Testis (tissue), 3 donors: ENCODE results near the gene ADK. TPM values are rescaled to one million over a fixed set of nuclear protein-coding genes. Genes with fewer than 3 reads are reported as not detected.

Source experiments
- DNase-seq: peaks from one replicate; pipeline ENCODE4 v3.0.0-alpha.2; 2019
- H3K27ac ChIP-seq, 2 donors: fragments of 200-600 bp; sonication (generic); one replicate each; pipeline ENCODE4 v1.5.1; 2019
- H3K27me3 ChIP-seq: fragments of 200-600 bp; sonication (generic); one replicate; pipeline ENCODE4 v1.5.1; 2019
- H3K36me3 ChIP-seq: fragments of 200-600 bp; sonication (generic); one replicate; pipeline ENCODE4 v1.5.1; 2017; ENCODE audit warnings: low read depth; ENCODE audit errors: missing control alignments
- H3K4me1 ChIP-seq: fragments of 200-600 bp; sonication (generic); one replicate; pipeline ENCODE4 v1.5.1; 2019
- H3K4me3 ChIP-seq, 2 donors: fragments of 200-600 bp; sonication (generic); one replicate each; pipeline ENCODE4 v1.5.1; 2017 to 2019
- H3K9me3 ChIP-seq: fragments of 200-600 bp; sonication (generic); one replicate; pipeline ENCODE4 v1.5.1; 2017
- CTCF ChIP-seq, 3 experiments: fragments of 450-650 bp in 2 of 3; fragments of 200-600 bp in 1 of 3; sonication (generic) in 1 of 3; IDR thresholded peaks; one replicate each; pipeline ENCODE4 v1.5.1; 2016 to 2019; ENCODE audit warnings: antibody characterized with exemption in 3 of 3, mild to moderate bottlenecking in 2 of 3, moderate library complexity in 1 of 3
- POLR2A ChIP-seq: fragments of 450-650 bp; IDR thresholded peaks from one replicate; pipeline ENCODE4 v1.6.1; 2017; ENCODE audit warnings: antibody characterized with exemption, mild to moderate bottlenecking, moderate library complexity
- WGBS, 2 donors: methylation state at CpG; one replicate each; pipeline ENCODE4 v1.1.5; 2018; 5-methylcytosine and 5-hydroxymethylcytosine counted together
- intact Hi-C: fragments of 100-400 bp; cut with DNase I; formaldehyde crosslinking; loops from one replicate; pipeline ENCODE4 v1.15.1; 2023; ENCODE audit warnings: low total_unique reads
- polyA plus RNA-seq: library from polyadenylated mRNA; stranded (reverse); fragments of 350-450 nt; fragmentation: Illumina TruSeq; extraction: RNeasy Lipid Tissue Mini Kit (QIAGEN cat#74804); gene quantifications from one replicate; pipeline ENCODE4 v1.2.3, GENCODE V29; 2014; ENCODE audit warnings: low read depth, low replicate concordance; ENCODE audit not compliant: insufficient read depth
- total RNA-seq, 2 donors: library from RNA; depleted of rRNA; stranded (reverse); fragments of >200 nt; gene quantifications; one replicate each; pipeline ENCODE4 v1.2.3, GENCODE V29; 2016

The ADK gene
- total and polyA plus RNA-seq, 3 donors from 2014 or later: 23.3 to 61.8 (median 55.3) TPM

DNA sequence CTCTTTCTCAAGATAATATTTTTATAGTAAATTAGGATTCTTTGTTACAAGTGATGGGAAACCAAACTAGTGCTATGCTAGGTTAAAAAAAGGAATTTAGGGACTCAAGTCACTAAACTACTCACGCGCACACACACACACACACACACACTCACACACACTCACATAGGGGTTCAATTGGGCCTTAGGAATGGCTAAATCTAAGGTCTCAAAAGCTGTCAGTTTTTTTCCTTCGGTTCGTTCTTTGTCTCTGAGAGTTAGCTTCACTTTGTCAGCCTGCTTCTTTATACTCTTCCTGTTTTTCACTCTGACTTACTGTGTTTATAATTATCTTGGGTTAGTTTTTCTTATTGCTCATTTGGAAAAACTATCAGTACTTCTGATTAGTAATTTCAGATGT, 138.9 kb downstream of the ADK start:
- H3K27me3 ChIP-seq: no peaks in the 10 kb centered on the region
- no peaks in the 10 kb centered on the region for H3K36me3 ChIP-seq
- H3K4me1 ChIP-seq: no peaks in the 10 kb centered on the region
- no peak overlapping the region for H3K4me3 ChIP-seq
- TF ChIP-seq CTCF (IDR thresholded peaks at IDR 0.05) (no peak), POLR2A (no peak)
- no peaks in the 10 kb centered on the region for H3K9me3 ChIP-seq
- intact Hi-C loops: no loop called here
- DNase-seq: no peak
- 48 to 65% methylated on average over 4 of the region's 4 CpGs for WGBS, 2 donors
- H3K27ac ChIP-seq: peak overlapping the region in 1 of 2 donors; percentile 5

- WGBS, 2 donors: 81 to 86% methylated on average over 1 of the region's 1 CpG
These were observed 139.7 kb downstream of the ADK start for GRCh38 chr10:74290708-74291107.

DNA sequence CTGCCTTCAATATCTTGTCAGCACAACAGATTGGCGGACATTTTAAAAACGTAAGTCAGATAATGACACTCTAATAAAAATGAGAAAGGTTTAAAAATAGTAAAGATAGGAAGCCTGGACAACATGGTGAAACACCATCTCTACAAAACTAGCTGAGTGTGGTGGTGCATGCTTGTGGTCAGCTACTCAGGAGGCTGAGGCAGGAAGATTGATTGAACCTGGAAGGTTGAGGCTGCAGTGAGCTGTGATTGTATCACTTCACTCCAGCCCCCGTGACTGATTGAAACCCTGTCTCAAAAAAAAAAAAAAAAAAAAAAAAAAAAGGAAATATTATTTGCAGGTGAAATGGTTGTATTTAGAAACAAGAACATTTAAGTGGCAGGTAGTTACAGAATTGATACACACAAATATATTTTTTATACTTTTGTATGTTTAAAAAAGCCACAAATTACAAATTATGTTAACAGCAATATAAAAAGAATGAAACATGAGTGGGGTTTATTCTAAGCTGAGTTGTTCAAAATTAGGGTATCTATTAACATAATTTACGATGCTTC, 141.9 kb downstream of the ADK start:
- H3K27ac ChIP-seq: no peak overlapping the region

More at GRCh38 chr10:74290708-74291107, 139.7 kb downstream of the ADK start:
- TF ChIP-seq CTCF (IDR thresholded peaks at IDR 0.05) (no peak), POLR2A (no peak)
- intact Hi-C loops: no loop called here
- no peaks in the 10 kb centered on the region for H3K27me3 ChIP-seq
- DNase-seq: no peak
- H3K9me3 ChIP-seq: no peaks in the 10 kb centered on the region
- no peak overlapping the region for H3K4me3 ChIP-seq
- no peak overlapping the region for H3K27ac ChIP-seq
- no peaks in the 10 kb centered on the region for H3K36me3 ChIP-seq
- no peaks in the 10 kb centered on the region for H3K4me1 ChIP-seq

GRCh38 chr10:74293686-74294371, 142.8 kb downstream of the ADK start:
- H3K27me3 ChIP-seq: no peaks in the 10 kb centered on the region
- no peak for DNase-seq
- TF ChIP-seq CTCF (IDR thresholded peaks at IDR 0.05) (no peak), POLR2A (no peak)
- WGBS, 2 donors: 93 to 95% methylated on average over 1 of the region's 1 CpG
- intact Hi-C loops: no loop called here
- H3K4me1 ChIP-seq: no peaks in the 10 kb centered on the region
- H3K9me3 ChIP-seq: no peaks in the 10 kb centered on the region
- no peak overlapping the region for H3K27ac ChIP-seq
- no peak overlapping the region for H3K4me3 ChIP-seq
- H3K36me3 ChIP-seq: no peaks in the 10 kb centered on the region

More for the DNA sequence above, 141.9 kb downstream of the ADK start:
- 77 to 79% methylated on average over 4 of the region's 4 CpGs for WGBS, 2 donors
- TF ChIP-seq POLR2A (no peak), CTCF (IDR thresholded peaks at IDR 0.05) (no peak)
- Histone ChIP-seq H3K9me3 (no peaks in the 10 kb centered on the region), H3K4me1 (no peaks in the 10 kb centered on the region), H3K36me3 (no peaks in the 10 kb centered on the region), H3K27me3 (no peaks in the 10 kb centered on the region), H3K4me3 (no peak overlapping the region)
- no peak for DNase-seq
- intact Hi-C loops: no loop called here
